HG03280 (cell line): Measurements from ENCODE around the gene MOB1B.
A peak's percentile ranks its signal among the peaks of the same experiment; 100 is the strongest.
"Not testable (repeated sequence)": the region's sequence is repeated elsewhere in the genome, so short reads cannot be mapped to it uniquely, and the experiment has no call there.

Source experiments
- ATAC-seq: cut with Tn5 transposase; IDR thresholded peaks from one replicate; pipeline ENCODE4 v1.9.1; 2021; ENCODE audit warnings: mild to moderate bottlenecking, moderate library complexity; ENCODE audit not compliant: unreplicated experiment

Gene MOB1B

DNA sequence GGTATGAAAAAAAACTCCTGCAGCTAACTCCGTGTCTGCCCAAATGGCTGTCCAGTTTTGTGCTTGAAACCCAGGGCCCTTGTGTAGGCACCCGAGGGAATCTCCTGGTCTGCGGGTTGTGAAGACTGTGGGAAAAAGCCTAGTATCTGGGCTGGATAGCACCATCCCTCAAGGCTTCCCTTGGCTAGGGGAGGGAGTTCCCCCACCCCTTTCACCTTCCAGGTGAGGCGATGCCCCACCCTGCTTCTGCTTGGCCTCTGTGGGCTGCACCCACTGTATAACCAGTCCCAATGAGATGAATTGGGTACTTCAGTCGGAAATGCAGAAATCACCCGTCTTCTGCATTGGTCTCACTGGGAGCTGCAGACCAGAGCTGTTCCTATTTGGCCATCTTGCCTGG, 102.9 kb downstream of the MOB1B start:
- not testable (repeated sequence) for ATAC-seq

DNA sequence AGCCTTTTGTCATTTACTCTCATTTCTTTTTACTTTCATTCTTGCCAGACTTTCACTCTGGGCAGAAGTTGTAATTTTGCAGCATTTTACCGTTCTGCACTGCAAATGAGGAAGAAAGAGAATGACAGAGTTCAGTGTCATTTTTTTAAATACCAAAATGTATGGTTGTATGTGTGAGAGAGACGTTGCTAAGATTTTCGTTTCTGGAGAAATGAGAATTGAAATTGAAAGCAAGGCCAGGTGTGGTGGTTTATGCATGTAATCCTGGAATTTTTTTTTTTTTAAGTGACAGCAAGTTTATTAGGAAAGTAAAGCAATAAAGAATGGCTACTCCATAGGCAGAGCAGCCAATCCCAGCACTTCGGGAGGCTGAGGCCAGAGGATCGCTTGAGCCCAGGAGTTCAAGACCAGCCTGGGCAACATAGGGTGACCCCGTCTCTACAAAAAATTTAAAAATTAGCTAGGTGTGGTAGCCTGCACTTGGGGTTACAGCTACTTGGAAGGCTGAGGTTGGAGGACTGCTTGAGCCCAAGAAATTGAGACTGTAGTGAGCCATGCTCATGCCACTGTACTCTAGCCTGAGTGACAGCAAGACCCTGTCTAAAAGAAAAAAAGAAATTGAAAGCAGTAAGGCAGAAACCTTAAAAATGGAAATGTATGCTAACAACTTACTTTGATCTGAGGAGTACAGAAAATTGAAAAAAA, 104.2 kb downstream of the MOB1B start:
- peak; percentile 80 for ATAC-seq

DNA sequence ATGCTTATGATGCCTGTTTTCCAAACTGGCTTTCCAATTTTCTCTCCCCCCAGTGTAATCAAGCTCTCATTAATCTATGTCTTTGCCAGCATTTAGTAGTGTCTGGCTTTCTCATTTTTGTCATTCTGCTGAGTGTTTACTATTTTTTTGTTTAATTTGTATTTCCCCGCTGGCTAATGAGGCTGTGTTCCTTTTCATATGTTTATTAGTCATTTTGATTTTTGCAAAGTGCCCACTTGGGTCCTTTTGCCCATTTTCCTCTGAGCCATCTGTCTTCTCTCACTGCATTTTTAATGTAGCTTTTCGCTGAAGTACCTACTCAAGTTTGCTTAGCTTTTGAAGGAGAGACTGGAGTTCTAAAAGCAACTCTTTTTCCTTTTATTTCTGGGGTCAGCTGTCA, 106.0 kb downstream of the MOB1B start:
- no peak for ATAC-seq

DNA sequence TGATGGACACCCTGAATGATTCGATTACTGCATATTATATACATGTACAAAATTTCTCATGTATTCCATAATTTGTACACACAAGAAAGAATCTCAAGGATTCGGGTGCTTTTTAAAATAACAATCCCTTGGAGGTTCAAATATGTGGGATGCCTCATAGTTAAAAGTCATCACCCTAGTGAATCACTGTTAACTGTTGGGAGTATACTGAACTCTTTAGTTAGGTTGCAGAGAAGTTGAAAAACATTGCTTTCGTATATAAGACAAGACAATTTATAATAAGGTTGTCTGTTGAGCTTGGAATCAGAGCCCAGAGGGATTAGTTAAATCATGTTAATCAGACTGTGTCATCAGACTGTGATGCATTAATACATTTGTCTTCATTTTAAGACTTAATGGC, 106.9 kb downstream of the MOB1B start:
- no peak for ATAC-seq

DNA sequence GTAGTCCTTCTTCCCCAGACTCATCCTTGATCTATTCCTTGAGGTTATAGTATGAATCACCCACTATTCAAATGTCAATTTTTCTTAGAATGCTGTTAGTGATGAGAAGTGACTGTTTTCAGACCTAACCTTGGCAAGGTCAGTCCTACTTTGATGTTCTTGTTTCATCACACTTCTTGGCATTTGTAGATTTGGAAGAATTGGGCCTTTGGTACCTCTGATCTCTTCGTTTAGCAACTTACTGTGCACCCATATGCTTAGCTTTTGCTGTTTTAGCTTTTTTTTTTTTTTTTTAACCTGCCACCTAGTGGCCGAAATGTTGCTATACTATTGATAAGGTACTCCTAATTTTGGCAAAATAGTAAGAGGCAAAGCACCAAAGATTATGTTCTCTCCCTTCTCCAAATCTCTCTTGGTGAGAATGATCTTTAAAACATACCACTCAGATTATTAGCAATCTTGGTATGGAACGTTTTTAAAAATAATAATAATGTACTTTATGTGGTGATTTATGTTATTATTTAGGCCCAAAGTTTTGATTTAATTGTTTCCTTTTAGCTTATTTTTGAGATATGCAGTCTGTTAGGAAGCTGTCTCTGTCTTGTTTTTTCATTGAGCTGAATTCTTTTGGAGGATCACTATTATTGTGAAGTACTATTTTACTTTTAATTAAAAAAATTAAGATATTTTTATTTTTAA, 107.9 kb downstream of the MOB1B start:
- ATAC-seq = peak; percentile 44

DNA sequence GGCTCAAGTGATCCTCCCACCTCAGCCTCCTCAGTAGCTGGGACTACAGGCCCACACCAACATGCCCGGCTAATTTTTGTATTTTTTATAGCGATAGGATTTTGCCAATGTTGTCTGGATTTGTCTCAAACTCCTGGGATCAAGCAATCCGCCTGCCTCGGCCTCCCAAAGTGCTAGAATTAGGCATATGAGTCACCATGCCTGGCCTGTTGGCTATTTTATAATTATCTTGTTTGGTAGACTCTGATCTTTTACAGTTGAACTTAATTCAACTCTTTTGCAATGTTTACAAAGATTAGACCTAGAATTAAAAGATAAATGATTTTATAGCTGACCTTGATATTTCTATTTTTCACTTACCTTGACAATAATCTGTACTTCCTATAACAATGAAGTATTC, 109.3 kb downstream of the MOB1B start:
- no peak for ATAC-seq

DNA sequence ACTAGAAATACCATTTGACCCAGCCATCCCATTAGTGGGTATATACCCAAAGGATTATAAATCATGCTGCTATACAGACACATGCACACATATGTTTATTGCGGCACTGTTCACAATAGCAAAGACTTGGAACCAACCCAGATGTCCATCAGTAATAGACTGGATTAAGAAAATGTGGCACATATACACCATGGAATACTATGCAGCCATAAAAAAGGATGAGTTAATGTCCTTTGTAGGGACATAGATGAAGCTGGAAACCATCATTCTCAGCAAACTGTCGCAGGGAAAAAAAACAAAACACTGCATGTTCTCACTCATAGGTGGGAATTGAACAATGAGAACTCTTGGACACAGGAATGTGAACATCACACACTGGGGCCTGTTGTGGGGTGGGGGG, 115.2 kb downstream of the MOB1B start:
- ATAC-seq = not testable (repeated sequence)

DNA sequence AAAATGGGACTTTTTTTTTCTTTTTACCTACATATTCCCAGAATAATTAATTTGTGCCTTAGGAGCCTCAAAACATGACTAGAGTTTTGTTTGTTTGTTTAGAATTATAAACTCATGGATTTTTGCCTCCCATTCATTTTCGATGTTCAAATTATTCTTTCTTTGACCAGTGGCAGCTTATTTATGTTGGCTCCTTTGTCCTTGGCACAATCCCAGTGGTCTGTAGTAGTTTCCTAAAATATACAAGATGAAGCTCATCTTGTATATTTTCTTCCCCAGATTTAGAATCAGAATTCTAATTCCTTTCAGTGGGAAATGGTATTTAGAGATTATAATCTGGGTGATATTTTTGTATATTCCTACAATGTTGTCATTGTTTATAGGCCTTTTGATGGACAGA, 118.4 kb downstream of the MOB1B start:
- ATAC-seq = no peak

DNA sequence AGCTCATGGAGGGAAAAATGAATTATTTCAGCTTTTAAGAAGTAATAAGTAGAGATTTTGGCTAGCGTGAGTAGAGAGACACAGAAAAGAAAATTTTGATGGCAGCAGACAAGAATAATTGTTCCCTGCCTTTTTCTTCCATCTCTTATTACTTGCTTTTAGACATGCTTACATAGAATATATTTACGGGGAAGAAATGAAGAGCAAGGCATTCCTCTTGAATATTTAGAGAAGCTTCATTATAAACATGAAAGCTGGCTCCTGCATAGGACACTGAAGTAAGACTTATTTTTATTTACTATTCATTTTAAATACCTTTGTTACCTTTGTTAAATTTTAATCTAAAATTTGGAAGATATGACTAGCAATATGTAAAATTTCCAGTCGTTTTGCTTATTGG, 123.5 kb downstream of the MOB1B start:
- ATAC-seq = no peak

DNA sequence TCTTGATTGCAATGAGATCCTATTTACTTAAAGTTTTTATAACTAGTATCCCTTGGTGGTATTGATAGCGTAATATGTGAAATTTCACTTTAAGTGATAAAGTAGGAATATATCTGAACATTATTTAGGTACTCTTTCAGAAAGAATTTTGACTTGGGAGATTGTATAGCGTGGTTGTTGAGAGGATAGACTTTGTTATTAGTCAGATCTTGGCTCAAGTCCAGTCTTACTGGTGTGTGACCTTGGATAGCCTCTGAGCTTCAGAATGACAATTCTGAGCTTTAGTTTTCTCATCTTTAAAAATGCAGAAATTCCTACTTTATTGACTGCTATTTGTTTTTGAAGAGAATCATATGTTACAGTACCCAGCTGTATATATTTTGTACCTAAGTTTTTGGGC, 123.9 kb downstream of the MOB1B start:
- no peak for ATAC-seq

DNA sequence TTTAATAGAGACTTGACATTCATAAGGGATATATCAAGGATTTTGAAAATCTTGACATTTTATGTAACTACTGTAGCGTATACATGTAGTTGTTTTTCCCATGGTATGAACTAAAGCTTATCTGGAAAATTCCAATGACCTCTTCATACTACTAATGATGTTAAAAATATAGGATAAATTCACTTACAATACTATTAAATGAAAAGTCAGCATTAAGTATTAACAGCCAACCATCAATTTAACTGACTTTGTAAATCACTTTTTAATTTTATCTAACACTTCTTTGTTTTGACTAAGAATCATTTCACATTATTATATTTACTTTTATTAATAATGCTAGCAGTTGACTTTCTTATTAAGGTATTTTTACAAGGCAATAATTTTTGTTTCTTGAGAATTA, 125.4 kb downstream of the MOB1B start:
- no peak for ATAC-seq

DNA sequence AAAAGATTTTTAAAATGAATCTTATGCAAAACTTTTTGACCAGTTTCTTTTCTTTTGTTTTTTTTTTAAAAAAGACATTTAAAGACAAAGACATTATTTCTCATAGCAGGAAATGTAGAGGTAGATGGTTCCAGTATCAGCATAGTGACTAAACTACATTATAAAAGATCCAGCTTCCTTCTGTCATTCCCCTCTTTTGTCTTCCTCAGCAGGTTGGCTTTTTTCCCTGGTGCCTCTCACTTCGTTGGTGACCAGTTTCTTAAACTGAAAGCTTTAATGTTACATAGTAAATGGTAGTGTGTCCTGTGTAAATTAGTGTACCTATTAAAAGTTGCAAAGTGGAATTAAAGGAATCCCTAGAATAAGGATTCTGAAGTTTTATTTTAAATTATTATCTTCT, 127.3 kb downstream of the MOB1B start:
- no peak for ATAC-seq

DNA sequence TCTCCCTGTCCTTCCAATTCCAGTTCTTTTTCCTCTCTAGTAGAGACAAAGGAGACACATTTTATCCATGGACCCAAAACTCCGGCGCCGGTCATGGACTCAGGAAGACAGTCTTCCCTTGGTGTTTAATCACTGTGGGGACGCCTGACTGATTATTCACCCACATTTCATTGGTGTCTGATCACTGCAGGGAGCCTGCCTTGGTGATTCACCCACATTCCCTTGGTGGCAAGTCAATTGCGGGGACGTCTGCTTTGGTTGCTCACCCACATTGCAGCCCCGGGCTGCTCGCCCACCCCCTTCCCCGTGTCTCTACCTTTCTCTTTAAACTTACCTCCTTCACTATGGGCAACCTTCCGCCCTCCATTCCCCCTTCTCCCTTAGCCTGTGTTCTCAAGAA, 129.9 kb downstream of the MOB1B start:
- ATAC-seq = not testable (repeated sequence)
